ENCODE results near the gene PPP6R3. TPM values are rescaled to one million over a fixed set of nuclear protein-coding genes. Genes with fewer than 3 reads are reported as not detected.

The PPP6R3 gene
- total RNA-seq, 1 experiment from 2014 or later, result 171 TPM

DNA sequence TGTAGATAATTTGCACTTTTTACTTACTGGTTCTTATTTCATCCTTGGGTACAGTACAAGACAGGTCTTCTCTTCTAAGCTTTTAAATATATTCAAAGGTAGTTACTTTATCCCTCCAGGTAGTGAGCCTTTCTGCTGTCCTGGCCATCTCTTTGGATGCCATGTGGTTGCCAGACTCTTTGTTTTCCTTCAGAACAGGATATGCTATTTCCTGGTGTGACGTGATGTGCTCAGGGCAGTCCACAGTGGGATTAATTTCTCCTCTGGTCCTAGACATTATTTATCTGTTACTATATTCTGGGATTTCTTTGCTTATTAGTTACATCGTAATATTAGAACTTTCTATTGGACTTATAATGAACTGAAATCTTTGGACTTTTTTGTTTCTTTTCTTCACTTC lies 63.7 kb downstream of the PPP6R3 start:
- H3F3A ChIP-seq (ENCODE audit: low read length, unreplicated experiment), result no peaks in the 10 kb centered on the region
- H3K9me2 ChIP-seq (replicated peaks; ENCODE audit: low read length), result no peaks in the 10 kb centered on the region
- H3K9me3 ChIP-seq (ENCODE audit: low read length), result no peaks in the 10 kb centered on the region
- H2AFZ ChIP-seq (ENCODE audit: low read length), result no peak overlapping the region
- ATAC-seq (no peak), DNase-seq (no peak)
- ChIA-PET POLR2A (ENCODE audit: unreplicated experiment) (interaction anchor here (0.7 kb wide), 1 partner anchor 24 kb away, joined by 3 read pairs; no protein-coding TSS in a partner anchor), CTCF (no interaction called here)
- intact Hi-C loops (cut with micrococcal nuclease), result no loop called here
- TF ChIP-seq EZH2 (IDR thresholded peaks at IDR 0.05; ENCODE audit: low read length, unreplicated experiment) (no peak), EZH2phosphoT487 (IDR thresholded peaks at IDR 0.05; ENCODE audit: borderline replicate concordance, low read length) (no peak)
- TF ChIP-seq, protein P1, sequence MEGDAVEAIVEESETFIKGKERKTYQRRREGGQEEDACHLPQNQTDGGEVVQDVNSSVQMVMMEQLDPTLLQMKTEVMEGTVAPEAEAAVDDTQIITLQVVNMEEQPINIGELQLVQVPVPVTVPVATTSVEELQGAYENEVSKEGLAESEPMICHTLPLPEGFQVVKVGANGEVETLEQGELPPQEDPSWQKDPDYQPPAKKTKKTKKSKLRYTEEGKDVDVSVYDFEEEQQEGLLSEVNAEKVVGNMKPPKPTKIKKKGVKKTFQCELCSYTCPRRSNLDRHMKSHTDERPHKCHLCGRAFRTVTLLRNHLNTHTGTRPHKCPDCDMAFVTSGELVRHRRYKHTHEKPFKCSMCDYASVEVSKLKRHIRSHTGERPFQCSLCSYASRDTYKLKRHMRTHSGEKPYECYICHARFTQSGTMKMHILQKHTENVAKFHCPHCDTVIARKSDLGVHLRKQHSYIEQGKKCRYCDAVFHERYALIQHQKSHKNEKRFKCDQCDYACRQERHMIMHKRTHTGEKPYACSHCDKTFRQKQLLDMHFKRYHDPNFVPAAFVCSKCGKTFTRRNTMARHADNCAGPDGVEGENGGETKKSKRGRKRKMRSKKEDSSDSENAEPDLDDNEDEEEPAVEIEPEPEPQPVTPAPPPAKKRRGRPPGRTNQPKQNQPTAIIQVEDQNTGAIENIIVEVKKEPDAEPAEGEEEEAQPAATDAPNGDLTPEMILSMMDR (conservative IDR thresholded peaks at IDR 0.05; ENCODE audit: low read depth, low read length), result no peak
- no peak overlapping the region for H3K4me2 ChIP-seq (ENCODE audit: low read length)
- H3K27me3 ChIP-seq (ENCODE audit: low read length), result no peaks in the 10 kb centered on the region
- no peak overlapping the region for H3K27ac ChIP-seq (ENCODE audit: low read length)
- no peak overlapping the region for H3K4me3 ChIP-seq (ENCODE audit: low read length)
- BruUV-seq (replicated peaks), result no TSS peak
- H3K9ac ChIP-seq (ENCODE audit: low read length), result no peak overlapping the region
- H3K36me3 ChIP-seq (ENCODE audit: low read depth, low read length), result peaks cover 74% of the 10 kb centered on the region
- H3K4me1 ChIP-seq (ENCODE audit: insufficient read depth, low read length), result peaks cover 10% of the 10 kb centered on the region
- peaks cover 80% of the 10 kb centered on the region for H3K79me2 ChIP-seq (ENCODE audit: low read length)
- peaks cover 25% of the 10 kb centered on the region for H4K20me1 ChIP-seq (ENCODE audit: low read length)

DNA sequence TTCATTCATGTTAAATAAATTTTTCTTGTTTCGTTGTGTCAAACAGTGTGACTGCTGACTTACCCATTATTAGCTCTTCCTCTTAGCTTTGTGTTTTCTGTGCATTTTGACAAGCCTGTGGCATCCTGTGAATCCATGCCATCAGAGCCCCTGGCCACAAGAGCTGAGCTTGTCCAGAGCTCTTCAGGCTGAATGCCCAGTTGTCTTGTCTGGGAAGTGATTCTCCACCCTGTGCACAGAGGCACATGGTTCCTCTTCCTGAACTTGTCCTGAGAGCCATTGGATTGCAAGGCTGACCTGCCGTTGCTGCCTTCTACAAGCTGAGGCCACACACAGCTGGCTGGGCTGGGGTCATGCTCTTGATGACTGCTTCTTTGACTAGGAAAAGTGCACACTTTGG lies 64.1 kb downstream of the PPP6R3 start:
- CTCF ChIA-PET, result interaction anchor here (0.6 kb wide), 1 partner anchor 16 kb away, joined by 5 read pairs; no protein-coding TSS in a partner anchor

GRCh38 chr11:68525336-68525735 lies 64.8 kb downstream of the PPP6R3 start:
- H3K4me2 ChIP-seq (ENCODE audit: low read length), result no peak overlapping the region
- no TSS peak for BruUV-seq (replicated peaks)
- no peak for DNase-seq
- H3K4me1 ChIP-seq (ENCODE audit: insufficient read depth, low read length), result peaks cover 10% of the 10 kb centered on the region
- no peaks in the 10 kb centered on the region for H3K27me3 ChIP-seq (ENCODE audit: low read length)
- H4K20me1 ChIP-seq (ENCODE audit: low read length), result peaks cover 27% of the 10 kb centered on the region
- TF ChIP-seq, protein P1 (conservative IDR thresholded peaks at IDR 0.05; ENCODE audit: low read depth, low read length), result no peak
- TF ChIP-seq EZH2phosphoT487 (IDR thresholded peaks at IDR 0.05; ENCODE audit: borderline replicate concordance, low read length) (no peak), EZH2 (IDR thresholded peaks at IDR 0.05; ENCODE audit: low read length, unreplicated experiment) (no peak)
- H2AFZ ChIP-seq (ENCODE audit: low read length), result no peak overlapping the region
- H3K4me3 ChIP-seq (ENCODE audit: low read length), result no peak overlapping the region
- intact Hi-C loops (cut with micrococcal nuclease), result no loop called here
- H3K9me3 ChIP-seq (ENCODE audit: low read length), result no peaks in the 10 kb centered on the region
- H3K9ac ChIP-seq (ENCODE audit: low read length), result no peak overlapping the region
- H3K36me3 ChIP-seq (ENCODE audit: low read depth, low read length), result peaks cover 74% of the 10 kb centered on the region
- no peaks in the 10 kb centered on the region for H3K9me2 ChIP-seq (replicated peaks; ENCODE audit: low read length)
- no peaks in the 10 kb centered on the region for H3F3A ChIP-seq (ENCODE audit: low read length, unreplicated experiment)
- H3K79me2 ChIP-seq (ENCODE audit: low read length), result peaks cover 81% of the 10 kb centered on the region
- ChIA-PET POLR2A (ENCODE audit: unreplicated experiment) (interaction anchor here (0.6 kb wide), 1 partner anchor 12 kb away, joined by 5 read pairs; no protein-coding TSS in a partner anchor), CTCF (interaction anchor here (0.6 kb wide), 1 partner anchor 16 kb away, joined by 5 read pairs; no protein-coding TSS in a partner anchor)
- no peak for ATAC-seq
- H3K27ac ChIP-seq (ENCODE audit: low read length), result no peak overlapping the region

More for the DNA sequence above, 64.1 kb downstream of the PPP6R3 start:
- Histone ChIP-seq H3K4me3 (ENCODE audit: low read length) (no peak overlapping the region), H3K79me2 (ENCODE audit: low read length) (peaks cover 80% of the 10 kb centered on the region), H3K36me3 (ENCODE audit: low read depth, low read length) (peaks cover 75% of the 10 kb centered on the region), H3F3A (ENCODE audit: low read length, unreplicated experiment) (no peaks in the 10 kb centered on the region), H3K27me3 (ENCODE audit: low read length) (no peaks in the 10 kb centered on the region), H4K20me1 (ENCODE audit: low read length) (peaks cover 25% of the 10 kb centered on the region), H3K4me1 (ENCODE audit: insufficient read depth, low read length) (peaks cover 10% of the 10 kb centered on the region), H3K9me3 (ENCODE audit: low read length) (no peaks in the 10 kb centered on the region), H2AFZ (ENCODE audit: low read length) (no peak overlapping the region), H3K4me2 (ENCODE audit: low read length) (no peak overlapping the region), H3K9me2 (replicated peaks; ENCODE audit: low read length) (no peaks in the 10 kb centered on the region), H3K9ac (ENCODE audit: low read length) (no peak overlapping the region), H3K27ac (ENCODE audit: low read length) (no peak overlapping the region)
- DNase-seq, result no peak
- TF ChIP-seq EZH2phosphoT487 (IDR thresholded peaks at IDR 0.05; ENCODE audit: borderline replicate concordance, low read length) (no peak), EZH2 (IDR thresholded peaks at IDR 0.05; ENCODE audit: low read length, unreplicated experiment) (no peak)
- TF ChIP-seq, protein P1 (conservative IDR thresholded peaks at IDR 0.05; ENCODE audit: low read depth, low read length), result no peak
- POLR2A ChIA-PET (ENCODE audit: unreplicated experiment), result interaction anchor here (0.6 to 0.7 kb wide), 2 partner anchors 12 to 24 kb away, joined by 3 to 5 read pairs; no protein-coding TSS in a partner anchor
- no peak for ATAC-seq
- intact Hi-C loops (cut with micrococcal nuclease), result no loop called here
- no TSS peak for BruUV-seq (replicated peaks)

Measured in PC-3 (cell line).